ENCODE data around the gene FAM118A.

- TF ChIP-seq, protein P1, sequence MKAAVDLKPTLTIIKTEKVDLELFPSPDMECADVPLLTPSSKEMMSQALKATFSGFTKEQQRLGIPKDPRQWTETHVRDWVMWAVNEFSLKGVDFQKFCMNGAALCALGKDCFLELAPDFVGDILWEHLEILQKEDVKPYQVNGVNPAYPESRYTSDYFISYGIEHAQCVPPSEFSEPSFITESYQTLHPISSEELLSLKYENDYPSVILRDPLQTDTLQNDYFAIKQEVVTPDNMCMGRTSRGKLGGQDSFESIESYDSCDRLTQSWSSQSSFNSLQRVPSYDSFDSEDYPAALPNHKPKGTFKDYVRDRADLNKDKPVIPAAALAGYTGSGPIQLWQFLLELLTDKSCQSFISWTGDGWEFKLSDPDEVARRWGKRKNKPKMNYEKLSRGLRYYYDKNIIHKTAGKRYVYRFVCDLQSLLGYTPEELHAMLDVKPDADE (conservative IDR thresholded peaks at IDR 0.05; ENCODE audit: control insufficient read depth, low read depth, low read length), result no peak
- TF ChIP-seq CTCF (IDR thresholded peaks at IDR 0.05 in 2 of 3, conservative IDR thresholded peaks at IDR 0.05 in 1 of 3; ENCODE audit: insufficient read depth in 2 of 3, low read depth in 1 of 3, low read length in 3 of 3), result no peak
- TF ChIP-seq ATF3 (IDR thresholded peaks at IDR 0.05), result no peak
- TF ChIP-seq ATF3 (CRISPR knock-in tag; conservative IDR thresholded peaks at IDR 0.05), result no peak
- no peak for TF ChIP-seq RBM15 (IDR thresholded peaks at IDR 0.05; ENCODE audit: insufficient read depth, low read length)
- no peak for TF ChIP-seq HDAC1 (IDR thresholded peaks at IDR 0.05)
- TF ChIP-seq NFYB (IDR thresholded peaks at IDR 0.05; ENCODE audit: extremely low read depth, insufficient read length), result no peak
- no peak for TF ChIP-seq ZNF12 (CRISPR knock-in tag; IDR thresholded peaks at IDR 0.05)
- no peak for TF ChIP-seq FOXO4 (CRISPR knock-in tag; IDR thresholded peaks at IDR 0.05)
- no peak for TF ChIP-seq SMC3 (conservative IDR thresholded peaks at IDR 0.05; ENCODE audit: insufficient read depth, low read depth, low read length)
- no peak for TF ChIP-seq SMARCE1 (IDR thresholded peaks at IDR 0.05)
These were observed 30.6 kb downstream of the FAM118A start for GRCh38 chr22:45340323-45340722.

Measured in K562 (cell line).